ENCODE results near the gene SNX32.

- TF ChIP-seq CTCF (IDR thresholded peaks at IDR 0.05; ENCODE audit: low read length) = no peak
- TF ChIP-seq EZH2 (optimal IDR thresholded peaks at IDR 0.05; ENCODE audit: low read depth, low read length) = no peak
- no peak for TF ChIP-seq EZH2phosphoT487 (IDR thresholded peaks at IDR 0.05; ENCODE audit: low read length)
Observed at GRCh38 chr11:65898656-65899355, 65.0 kb downstream of the SNX32 start.
